Thymus (tissue), 11 donors: ENCODE results near the gene TMPRSS11D. TPM values are rescaled to one million over a fixed set of nuclear protein-coding genes. Genes with fewer than 3 reads are reported as not detected.

Experiments used
- DNase-seq, 9 donors: peaks; one replicate each; pipeline ENCODE4 v3.0.0-alpha.2; 2013; ENCODE audit warnings: low spot score in 9 of 9, low read depth in 6 of 9, missing footprints in 1 of 9
- H3K27ac ChIP-seq, 2 donors: one replicate each; pipeline ENCODE4 v1.5.1; 2013; ENCODE audit warnings: control low read depth in 1 of 2, low read depth in 1 of 2, low read length in 1 of 2, mild to moderate bottlenecking in 1 of 2, moderate library complexity in 1 of 2
- H3K27me3 ChIP-seq, 2 donors: one replicate each; pipeline ENCODE4 v1.5.1; 2013; ENCODE audit warnings: low read length in 1 of 2; ENCODE audit not compliant: control insufficient read depth in 2 of 2, insufficient read depth in 1 of 2
- H3K36me3 ChIP-seq, 2 donors: one replicate each; pipeline ENCODE4 v1.5.1; 2013; ENCODE audit warnings: low read length in 1 of 2, mild to moderate bottlenecking in 1 of 2, moderate library complexity in 1 of 2; ENCODE audit not compliant: control insufficient read depth in 2 of 2, insufficient read depth in 2 of 2
- H3K4me1 ChIP-seq, 2 donors: one replicate each; pipeline ENCODE4 v1.5.1; 2013; ENCODE audit warnings: low read length in 2 of 2; ENCODE audit not compliant: control insufficient read depth in 2 of 2, insufficient read depth in 2 of 2
- H3K4me3 ChIP-seq, 2 donors: one replicate each; pipeline ENCODE4 v1.5.1; 2013; ENCODE audit warnings: low read length in 2 of 2, control low read depth in 1 of 2, mild to moderate bottlenecking in 1 of 2
- H3K9me3 ChIP-seq, 2 donors: one replicate each; pipeline ENCODE4 v1.5.1; 2013; ENCODE audit warnings: low read length in 1 of 2, mild to moderate bottlenecking in 1 of 2; ENCODE audit not compliant: control insufficient read depth in 2 of 2, insufficient read depth in 1 of 2
- WGBS: extraction: QIAGEN DNeasy Blood & Tissue Kit; methylation state at CpG from one replicate; pipeline ENCODE4 v1.1.7; 2013; 5-methylcytosine and 5-hydroxymethylcytosine counted together
- polyA plus RNA-seq: library from polyadenylated mRNA; stranded (reverse); fragments of 200-250 nt; gene quantifications from one replicate; pipeline ENCODE4 v1.2.3, GENCODE V29; 2013
- total RNA-seq: library from RNA; stranded (reverse); fragments of 120-200 nt; gene quantifications from one replicate; pipeline ENCODE4 v1.2.4, GENCODE V29; 2013
- donor health status: healthy.

Gene TMPRSS11D
- total and polyA plus RNA-seq, 2 donors = 0.05 to 1.3 TPM

GRCh38 chr4:67896421-67897065 lies 12.7 kb upstream of the TMPRSS11D start:
- no peaks in the 10 kb centered on the region for H3K36me3 ChIP-seq
- H3K27ac ChIP-seq = no peak overlapping the region
- no peaks in the 10 kb centered on the region for H3K4me1 ChIP-seq
- no peaks in the 10 kb centered on the region for H3K27me3 ChIP-seq
- DNase-seq = no peak
- H3K9me3 ChIP-seq = peaks cover 0 to 6% of the 10 kb centered on the region in 2 donors
- WGBS = 97% methylated on average over 26 of the region's 26 CpGs
- H3K4me3 ChIP-seq = no peak overlapping the region

GRCh38 chr4:67894659-67895058 lies 10.9 kb upstream of the TMPRSS11D start:
- Histone ChIP-seq H3K9me3 (peaks cover 0 to 6% of the 10 kb centered on the region in 2 donors), H3K36me3 (no peaks in the 10 kb centered on the region), H3K4me1 (no peaks in the 10 kb centered on the region), H3K27ac (no peak overlapping the region), H3K27me3 (no peaks in the 10 kb centered on the region), H3K4me3 (no peak overlapping the region)
- WGBS = 78% methylated on average over 1 of the region's 1 CpG
- no peak for DNase-seq

GRCh38 chr4:67892905-67893304 lies 9.1 kb upstream of the TMPRSS11D start:
- 93% methylated on average over 3 of the region's 3 CpGs for WGBS
- no peaks in the 10 kb centered on the region for H3K4me1 ChIP-seq
- no peak overlapping the region for H3K4me3 ChIP-seq
- no peak for DNase-seq
- no peak overlapping the region for H3K27ac ChIP-seq
- H3K27me3 ChIP-seq = no peaks in the 10 kb centered on the region
- no peaks in the 10 kb centered on the region for H3K36me3 ChIP-seq
- peaks cover 0 to 6% of the 10 kb centered on the region in 2 donors for H3K9me3 ChIP-seq

- Histone ChIP-seq H3K4me3 (no peak overlapping the region), H3K36me3 (no peaks in the 10 kb centered on the region), H3K27ac (no peak overlapping the region), H3K4me1 (no peaks in the 10 kb centered on the region), H3K27me3 (no peaks in the 10 kb centered on the region), H3K9me3 (peaks cover 0 to 6% of the 10 kb centered on the region in 2 donors)
- WGBS = 96% methylated on average over 2 of the region's 2 CpGs
- no peak for DNase-seq
Observed at GRCh38 chr4:67892253-67892652, 8.5 kb upstream of the TMPRSS11D start.

- no peak for DNase-seq
- H3K4me3 ChIP-seq = no peak overlapping the region
- no peaks in the 10 kb centered on the region for H3K27me3 ChIP-seq
- H3K36me3 ChIP-seq = no peaks in the 10 kb centered on the region
- no peak overlapping the region for H3K27ac ChIP-seq
- no peaks in the 10 kb centered on the region for H3K4me1 ChIP-seq
- H3K9me3 ChIP-seq = peaks cover 0 to 3% of the 10 kb centered on the region in 2 donors
Observed at GRCh38 chr4:67891645-67892044, 7.8 kb upstream of the TMPRSS11D start.

GRCh38 chr4:67886281-67886680 lies 2.5 kb upstream of the TMPRSS11D start:
- Histone ChIP-seq H3K36me3 (no peaks in the 10 kb centered on the region), H3K4me1 (no peaks in the 10 kb centered on the region), H3K9me3 (no peaks in the 10 kb centered on the region), H3K27ac (no peak overlapping the region), H3K4me3 (no peak overlapping the region), H3K27me3 (no peaks in the 10 kb centered on the region)
- 85% methylated on average over 4 of the region's 4 CpGs for WGBS
- no peak for DNase-seq

GRCh38 chr4:67885762-67886161 lies 2.0 kb upstream of the TMPRSS11D start:
- no peak overlapping the region for H3K27ac ChIP-seq
- H3K27me3 ChIP-seq = no peaks in the 10 kb centered on the region
- 75% methylated on average over 6 of the region's 6 CpGs for WGBS
- H3K36me3 ChIP-seq = no peaks in the 10 kb centered on the region
- no peaks in the 10 kb centered on the region for H3K9me3 ChIP-seq
- H3K4me1 ChIP-seq = no peaks in the 10 kb centered on the region
- DNase-seq = no peak
- no peak overlapping the region for H3K4me3 ChIP-seq

GRCh38 chr4:67884701-67885100 lies 899 bp upstream of the TMPRSS11D start:
- Histone ChIP-seq H3K36me3 (no peaks in the 10 kb centered on the region), H3K27me3 (no peaks in the 10 kb centered on the region), H3K4me1 (no peaks in the 10 kb centered on the region), H3K4me3 (no peak overlapping the region), H3K9me3 (no peaks in the 10 kb centered on the region), H3K27ac (no peak overlapping the region)
- DNase-seq = no peak

- Histone ChIP-seq H3K27ac (no peak overlapping the region), H3K4me3 (no peak overlapping the region), H3K27me3 (no peaks in the 10 kb centered on the region), H3K36me3 (no peaks in the 10 kb centered on the region), H3K4me1 (no peaks in the 10 kb centered on the region), H3K9me3 (no peaks in the 10 kb centered on the region)
- DNase-seq = no peak
- WGBS = 69% methylated on average over 5 of the region's 5 CpGs
Observed at GRCh38 chr4:67883458-67883857, 344 bp downstream of the TMPRSS11D start.
